HG03280 (cell line): Measurements from ENCODE around the gene VWA1.

Experiments
- ATAC-seq: cut with Tn5 transposase; IDR thresholded peaks from one replicate; pipeline ENCODE4 v1.9.1; 2021; ENCODE audit warnings: mild to moderate bottlenecking, moderate library complexity; ENCODE audit not compliant: unreplicated experiment

The VWA1 gene, protein sequence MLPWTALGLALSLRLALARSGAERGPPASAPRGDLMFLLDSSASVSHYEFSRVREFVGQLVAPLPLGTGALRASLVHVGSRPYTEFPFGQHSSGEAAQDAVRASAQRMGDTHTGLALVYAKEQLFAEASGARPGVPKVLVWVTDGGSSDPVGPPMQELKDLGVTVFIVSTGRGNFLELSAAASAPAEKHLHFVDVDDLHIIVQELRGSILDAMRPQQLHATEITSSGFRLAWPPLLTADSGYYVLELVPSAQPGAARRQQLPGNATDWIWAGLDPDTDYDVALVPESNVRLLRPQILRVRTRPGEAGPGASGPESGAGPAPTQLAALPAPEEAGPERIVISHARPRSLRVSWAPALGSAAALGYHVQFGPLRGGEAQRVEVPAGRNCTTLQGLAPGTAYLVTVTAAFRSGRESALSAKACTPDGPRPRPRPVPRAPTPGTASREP

GRCh38 chr1:1435106-1435903 is at the start of gene VWA1:
Gene VWA1 (plus strand): TSS chr1:1435690. CDS start chr1:1435749, 59 bp downstream.
- no peak for ATAC-seq

DNA sequence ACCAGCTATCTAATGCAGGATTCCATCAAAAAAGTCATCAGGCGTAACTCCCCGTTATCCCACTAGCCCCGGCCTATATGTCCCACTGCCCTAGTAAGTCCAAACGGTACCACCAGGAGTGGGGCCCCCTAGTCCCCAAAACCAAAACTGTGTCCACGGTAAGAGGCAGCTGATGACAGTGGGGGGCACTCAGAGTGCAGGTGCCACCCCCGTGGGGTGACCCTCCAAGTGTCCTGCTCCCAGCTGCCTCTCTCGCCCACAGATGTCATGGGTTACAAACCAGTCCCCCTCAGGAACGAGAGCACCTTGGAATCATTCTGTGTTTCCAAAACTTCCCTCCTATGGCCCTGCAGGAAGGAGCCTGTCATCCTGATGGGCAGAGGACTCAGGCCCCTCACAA is 49.6 kb upstream of the VWA1 start:
- no peak for ATAC-seq

- ATAC-seq = no peak
These were observed 48.1 kb upstream of the VWA1 start for GRCh38 chr1:1387098-1388077.

- no peak for ATAC-seq
These were observed 47.4 kb upstream of the VWA1 start for GRCh38 chr1:1388078-1388472.

DNA sequence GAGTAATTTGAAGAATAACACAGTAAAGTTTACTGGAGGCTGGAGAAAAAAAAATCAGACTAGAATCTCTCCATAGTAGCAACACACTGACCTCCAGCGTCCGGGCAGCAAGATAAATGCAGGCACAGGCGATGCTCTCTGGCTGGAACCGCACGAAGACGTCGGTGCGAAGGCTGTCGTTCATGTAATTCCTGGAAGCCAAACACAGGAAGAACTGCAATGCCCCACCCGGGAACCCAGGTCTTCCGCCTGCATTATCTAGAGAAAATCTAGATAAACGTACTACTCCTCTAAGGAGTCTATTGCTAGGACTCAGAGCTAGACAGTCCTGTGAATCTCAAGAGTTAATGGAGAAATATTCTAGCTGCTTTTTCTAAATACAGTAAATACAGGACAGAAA is 44.8 kb upstream of the VWA1 start:
- ATAC-seq = no peak

DNA sequence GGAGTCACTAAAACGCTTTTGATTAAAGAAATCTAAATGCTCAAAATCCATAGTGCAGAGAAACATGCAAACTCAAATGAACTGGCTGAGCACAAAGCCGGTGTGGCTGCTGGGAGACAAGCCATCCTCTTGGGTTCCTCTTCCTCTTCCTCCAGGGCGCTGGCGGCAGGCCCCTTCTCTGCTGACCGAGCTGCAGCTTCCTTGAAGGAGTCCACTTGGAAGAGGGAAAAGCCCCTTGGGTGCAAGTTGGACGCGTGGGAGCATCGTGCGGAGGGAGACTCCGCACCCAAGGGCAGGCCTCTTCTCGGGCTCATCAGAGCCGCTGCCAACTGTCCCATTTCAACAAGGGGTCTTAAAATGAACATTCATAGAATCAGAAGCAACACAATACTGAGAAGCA is 44.3 kb upstream of the VWA1 start:
- no peak for ATAC-seq

GRCh38 chr1:1393014-1393413 is 42.5 kb upstream of the VWA1 start:
- ATAC-seq = no peak

GRCh38 chr1:1393428-1393827 is 42.1 kb upstream of the VWA1 start:
- ATAC-seq = no peak

- no peak for ATAC-seq
These were observed 41.4 kb upstream of the VWA1 start for GRCh38 chr1:1394116-1394515.

DNA sequence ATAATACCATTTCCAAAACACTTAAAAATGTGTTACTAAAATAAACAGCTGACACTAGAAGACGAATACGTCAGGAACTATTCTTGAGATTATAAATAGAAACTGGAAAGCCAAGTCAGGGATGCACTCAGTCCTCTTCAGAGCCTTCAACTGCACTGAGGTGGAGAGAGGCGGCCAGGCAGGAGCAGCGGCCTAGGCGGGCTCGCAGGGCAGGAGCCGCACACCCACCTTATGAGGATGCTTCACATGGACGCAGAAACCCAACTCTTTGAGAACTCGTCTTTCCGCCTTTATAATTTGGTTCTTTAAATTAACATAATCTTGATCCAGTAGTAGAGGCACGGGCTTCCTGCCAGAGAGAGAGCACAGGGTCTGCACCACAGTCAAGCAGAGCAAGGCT is 40.3 kb upstream of the VWA1 start:
- no peak for ATAC-seq

GRCh38 chr1:1397839-1398523 is 37.5 kb upstream of the VWA1 start:
- ATAC-seq = no peak

DNA sequence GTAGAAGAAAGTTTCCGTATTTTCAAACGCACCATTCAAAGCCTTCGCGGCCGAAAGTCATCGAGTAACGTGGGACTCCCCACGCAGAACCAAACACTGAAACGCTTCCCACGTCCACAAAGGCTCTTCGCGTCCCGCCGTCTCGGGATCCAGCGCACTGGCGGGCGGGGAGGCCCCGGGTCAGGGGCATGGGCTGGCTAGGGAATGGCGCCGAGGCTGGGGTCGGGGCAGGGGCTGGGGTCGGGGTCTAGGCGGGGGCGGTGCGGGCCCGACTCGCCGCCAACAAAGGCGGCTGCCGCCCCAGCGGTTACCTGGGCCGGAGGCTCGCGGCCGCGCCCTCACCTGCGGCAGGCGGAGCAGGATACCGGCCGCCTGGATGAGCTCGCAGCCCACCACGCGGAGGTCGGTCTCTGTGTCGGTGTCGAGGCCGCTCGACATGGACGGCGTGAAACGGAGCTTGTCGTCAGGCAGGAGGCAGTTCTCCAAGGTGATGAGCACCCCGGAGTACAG is 36.8 kb upstream of the VWA1 start:
- ATAC-seq = peak; percentile 8

GRCh38 chr1:1399187-1399871 is 36.2 kb upstream of the VWA1 start, which contains the start of gene CCNL2:
Gene CCNL2 (minus strand): TSS chr1:1399335. CDS start chr1:1399306, 29 bp downstream.
- peak; percentile 93 for ATAC-seq

DNA sequence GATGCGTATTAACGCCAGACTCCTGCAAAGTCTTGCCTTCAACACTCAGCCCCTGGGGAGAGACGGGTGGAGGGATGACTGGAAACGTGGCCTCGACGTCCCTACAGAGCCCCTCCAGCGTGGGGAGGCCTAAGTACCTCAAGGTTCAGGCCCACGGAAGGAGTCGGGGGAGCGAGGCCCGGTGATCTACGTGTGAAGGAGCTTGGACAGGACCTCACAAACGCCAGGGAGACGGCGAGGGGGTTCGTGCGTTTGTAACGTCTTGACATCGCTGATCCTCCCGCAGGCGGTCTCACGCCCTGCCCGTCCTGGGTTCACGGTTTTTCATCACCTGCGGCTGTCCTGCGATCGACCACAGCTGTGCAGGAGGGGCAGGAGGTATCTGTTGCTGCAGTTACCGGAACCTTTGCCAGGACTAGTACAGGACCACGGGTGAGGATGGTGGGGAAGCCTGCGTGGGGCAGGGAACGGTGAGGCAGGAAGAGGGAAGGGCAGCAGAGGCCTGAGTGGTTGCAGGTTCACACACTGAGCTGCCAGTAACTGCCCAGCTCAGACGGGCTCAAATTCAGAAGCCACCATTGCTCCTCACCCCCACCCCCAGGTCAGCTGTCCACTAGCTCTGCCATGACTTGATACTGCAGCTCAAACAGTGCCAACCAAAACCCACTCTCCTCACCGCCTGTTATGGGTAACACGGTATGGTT is 35.5 kb upstream of the VWA1 start:
- no peak for ATAC-seq

DNA sequence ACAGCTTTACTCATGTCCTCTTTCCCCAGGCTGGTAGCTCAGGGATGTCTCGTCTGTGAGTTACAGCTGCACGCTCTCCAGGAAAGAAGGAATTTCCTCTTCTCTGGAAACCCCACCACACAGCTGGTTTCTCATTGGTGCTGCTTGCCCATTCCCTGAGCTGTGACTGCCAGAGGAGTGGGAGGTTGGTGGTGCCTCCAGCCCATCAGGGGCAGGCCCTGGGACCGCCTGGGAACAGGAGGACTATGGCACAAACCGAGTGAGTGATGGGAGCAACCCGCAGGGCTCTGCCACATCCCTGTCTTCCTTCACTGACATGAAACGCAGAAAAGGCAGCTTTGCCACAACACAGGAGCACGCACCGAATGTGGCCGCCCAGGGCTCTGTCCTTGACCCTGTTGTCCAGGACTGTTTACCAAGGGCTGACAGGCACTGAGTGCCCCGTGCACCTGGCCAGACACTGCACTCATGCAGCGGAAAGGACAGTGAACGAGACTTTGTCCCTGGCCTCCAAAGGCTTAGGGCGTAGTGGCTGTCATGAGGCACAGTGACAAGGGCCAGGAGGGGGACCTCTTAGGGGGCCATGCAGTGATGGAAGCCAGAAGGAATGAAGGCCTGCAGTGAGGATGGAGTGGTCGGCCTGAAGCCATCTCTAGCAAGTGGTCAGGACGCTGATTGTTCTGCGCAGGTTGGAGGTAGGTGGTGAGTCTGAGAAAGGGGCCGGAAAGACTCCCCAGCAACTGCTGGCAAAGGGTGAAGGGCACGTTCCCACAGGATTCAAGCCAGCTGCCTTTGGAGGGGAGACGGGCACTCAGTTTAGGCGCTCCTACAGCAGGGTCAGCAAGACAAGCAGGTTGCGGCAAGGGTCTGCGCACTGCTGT is 34.7 kb upstream of the VWA1 start:
- no peak for ATAC-seq

DNA sequence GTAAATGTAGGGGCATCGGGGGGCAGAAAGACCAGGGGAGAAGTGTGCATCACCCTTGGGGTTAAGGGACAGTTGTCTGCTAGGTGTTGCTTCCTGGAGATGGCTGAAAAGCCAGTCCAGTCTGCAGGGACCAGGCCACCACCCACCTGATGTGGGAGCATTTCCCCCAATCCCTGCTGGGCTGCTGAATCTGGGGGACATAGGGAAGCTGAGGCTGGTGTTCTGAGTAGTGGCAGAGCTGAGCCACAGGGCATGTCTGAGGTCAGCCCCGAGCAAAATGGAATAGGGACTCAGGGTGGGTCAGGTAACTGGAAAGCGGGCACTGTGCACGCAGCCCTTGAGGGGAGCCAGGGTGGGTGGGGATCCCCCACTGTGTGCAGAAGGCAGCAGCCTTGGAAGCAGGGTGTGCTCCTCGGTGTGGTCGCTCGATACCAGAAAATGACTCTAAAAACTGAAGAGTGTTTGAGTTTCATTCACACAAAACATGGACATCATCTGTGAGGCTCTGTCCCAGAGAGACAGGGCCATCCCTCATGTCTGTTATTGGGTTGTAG is 34.0 kb upstream of the VWA1 start:
- ATAC-seq = no peak

- ATAC-seq = no peak
These were observed 33.2 kb upstream of the VWA1 start for GRCh38 chr1:1402072-1402900.
